Esophagus squamous epithelium (tissue), 4 donors: ENCODE results near the gene ZBTB24.

Source experiments
- POLR2A ChIP-seq, 4 donors: fragments of 450-650 bp; IDR thresholded peaks; one replicate each; pipeline ENCODE4 v1.6.1; 2017; ENCODE audit warnings: antibody characterized with exemption in 4 of 4, mild to moderate bottlenecking in 4 of 4, moderate library complexity in 3 of 4
- TF ChIP-seq, protein P1 (sequence below), 6 experiments: fragments of 450-650 bp in 4 of 6; fragments of 200-600 bp in 2 of 6; sonication (generic) in 2 of 6; IDR thresholded peaks; one replicate each; pipeline ENCODE4 v1.5.1; 2016 to 2019; ENCODE audit warnings: antibody characterized with exemption in 6 of 6, mild to moderate bottlenecking in 4 of 6, moderate library complexity in 4 of 6

DNA sequence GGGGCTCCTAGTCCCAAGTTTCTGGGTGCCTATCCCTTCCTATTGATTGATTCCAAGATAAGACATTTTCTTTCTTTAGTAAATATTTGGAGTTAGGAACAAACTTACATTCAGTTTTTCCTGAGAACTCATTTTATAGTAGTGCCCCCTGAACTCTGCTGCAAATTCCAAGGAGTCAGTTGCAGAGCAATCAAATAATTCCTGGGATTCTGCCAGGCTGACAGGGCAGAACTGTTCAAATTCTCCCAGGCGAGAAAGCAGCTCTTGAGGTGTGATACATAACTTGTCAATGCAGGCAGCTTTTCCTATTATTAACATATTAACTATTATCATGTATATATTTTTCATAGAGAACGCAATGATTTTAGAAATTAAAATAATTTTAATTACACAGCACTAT, 15.9 kb upstream of the ZBTB24 start:
- TF ChIP-seq, protein P1, sequence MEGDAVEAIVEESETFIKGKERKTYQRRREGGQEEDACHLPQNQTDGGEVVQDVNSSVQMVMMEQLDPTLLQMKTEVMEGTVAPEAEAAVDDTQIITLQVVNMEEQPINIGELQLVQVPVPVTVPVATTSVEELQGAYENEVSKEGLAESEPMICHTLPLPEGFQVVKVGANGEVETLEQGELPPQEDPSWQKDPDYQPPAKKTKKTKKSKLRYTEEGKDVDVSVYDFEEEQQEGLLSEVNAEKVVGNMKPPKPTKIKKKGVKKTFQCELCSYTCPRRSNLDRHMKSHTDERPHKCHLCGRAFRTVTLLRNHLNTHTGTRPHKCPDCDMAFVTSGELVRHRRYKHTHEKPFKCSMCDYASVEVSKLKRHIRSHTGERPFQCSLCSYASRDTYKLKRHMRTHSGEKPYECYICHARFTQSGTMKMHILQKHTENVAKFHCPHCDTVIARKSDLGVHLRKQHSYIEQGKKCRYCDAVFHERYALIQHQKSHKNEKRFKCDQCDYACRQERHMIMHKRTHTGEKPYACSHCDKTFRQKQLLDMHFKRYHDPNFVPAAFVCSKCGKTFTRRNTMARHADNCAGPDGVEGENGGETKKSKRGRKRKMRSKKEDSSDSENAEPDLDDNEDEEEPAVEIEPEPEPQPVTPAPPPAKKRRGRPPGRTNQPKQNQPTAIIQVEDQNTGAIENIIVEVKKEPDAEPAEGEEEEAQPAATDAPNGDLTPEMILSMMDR (IDR thresholded peaks at IDR 0.05), result no peak
- TF ChIP-seq POLR2A (IDR thresholded peaks at IDR 0.05), result no peak
